GM19239 (cell line): Measurements from ENCODE around the gene FYB1.
"Not testable (repeated sequence)": the region's sequence is repeated elsewhere in the genome, so short reads cannot be mapped to it uniquely, and the experiment has no call there.

Experiments
- DNase-seq: peaks from one replicate; pipeline ENCODE4 v3.0.0; 2011; ENCODE audit warnings: low spot score; ENCODE audit not compliant: insufficient read length
- FAIRE-seq: peaks from 2 replicates; lab custom pipeline; 2011; peaks lifted over from hg19 to GRCh38; lab: Jason Lieb, UNC

The FYB1 gene

GRCh38 chr5:39219437-39219836 lies at the start of gene FYB1:
Gene FYB1 (minus strand): TSS chr5:39219563. CDS start chr5:39202960, 16,603 bp downstream.
- DNase-seq (no peak), FAIRE-seq (no peak)

GRCh38 chr5:39267186-39267585 lies 47.8 kb upstream of the FYB1 start:
- DNase-seq (no peak), FAIRE-seq (no peak)

- DNase-seq (no peak), FAIRE-seq (no peak)
Observed at GRCh38 chr5:39266442-39266841, 47.1 kb upstream of the FYB1 start.

- peak; percentile 19 for DNase-seq
- no peak for FAIRE-seq
Observed at GRCh38 chr5:39264528-39264927, 45.2 kb upstream of the FYB1 start.

GRCh38 chr5:39262981-39263380 lies 43.6 kb upstream of the FYB1 start:
- FAIRE-seq (no peak), DNase-seq (no peak)

GRCh38 chr5:39260095-39260494 lies 40.7 kb upstream of the FYB1 start:
- no peak for DNase-seq
- FAIRE-seq = no peak

GRCh38 chr5:39257554-39257953 lies 38.2 kb upstream of the FYB1 start:
- FAIRE-seq (no peak), DNase-seq (no peak)

- no peak for DNase-seq
- no peak for FAIRE-seq
Observed at GRCh38 chr5:39256477-39257235, 37.3 kb upstream of the FYB1 start.

GRCh38 chr5:39255406-39255805 lies 36.0 kb upstream of the FYB1 start:
- no peak for DNase-seq
- no peak for FAIRE-seq

- DNase-seq = no peak
- FAIRE-seq = no peak
Observed at GRCh38 chr5:39254671-39255070, 35.3 kb upstream of the FYB1 start.

- DNase-seq = no peak
- FAIRE-seq = no peak
Observed at GRCh38 chr5:39253196-39253595, 33.8 kb upstream of the FYB1 start.

GRCh38 chr5:39249564-39250274 lies 30.4 kb upstream of the FYB1 start:
- DNase-seq = no peak
- FAIRE-seq = no peak

GRCh38 chr5:39249069-39249468 lies 29.7 kb upstream of the FYB1 start:
- DNase-seq (no peak), FAIRE-seq (no peak)

- no peak for DNase-seq
- no peak for FAIRE-seq
Observed at GRCh38 chr5:39240750-39241149, 21.4 kb upstream of the FYB1 start.

- DNase-seq = no peak
- FAIRE-seq = no peak
Observed at GRCh38 chr5:39238366-39239105, 19.2 kb upstream of the FYB1 start.

GRCh38 chr5:39236718-39237117 lies 17.4 kb upstream of the FYB1 start:
- FAIRE-seq = no peak

GRCh38 chr5:39235648-39236047 lies 16.3 kb upstream of the FYB1 start:
- FAIRE-seq (no peak), DNase-seq (no peak)

More at GRCh38 chr5:39236718-39237117, 17.4 kb upstream of the FYB1 start:
- no peak for DNase-seq

- DNase-seq, FAIRE-seq: not testable (repeated sequence)
Observed at GRCh38 chr5:39234494-39234893, 15.1 kb upstream of the FYB1 start.

- no peak for DNase-seq
- no peak for FAIRE-seq
Observed at GRCh38 chr5:39233783-39234182, 14.4 kb upstream of the FYB1 start.

GRCh38 chr5:39231705-39232525 lies 12.6 kb upstream of the FYB1 start:
- DNase-seq = no peak
- FAIRE-seq = peak; percentile 33
